ENCODE results near the gene TIE1. TPM values are rescaled to one million over a fixed set of nuclear protein-coding genes. Genes with fewer than 3 reads are reported as not detected.

Gene TIE1
- total RNA-seq, 1 experiment from 2014 or later, result 1.2 TPM

GRCh38 chr1:43359696-43360095 lies 58.9 kb downstream of the TIE1 start:
- peak overlapping the region; percentile 68 to 91 (median 78) for H3K27ac Mint-ChIP-seq

More at GRCh38 chr1:43359696-43360095, 58.9 kb downstream of the TIE1 start:
- H3K27me3 Mint-ChIP-seq (ENCODE audit: low read depth), result no peaks in the 10 kb centered on the region
- no peak for DNase-seq
- peaks cover 29 to 36% of the 10 kb centered on the region in 2 experiments for H3K4me1 Mint-ChIP-seq
- peaks cover 5% of the 10 kb centered on the region for H3K23me2 ChIP-seq (ENCODE audit: insufficient read length, low read depth, low read length, poor library complexity, severe bottlenecking)
- no peak overlapping the region for H2BK12ac ChIP-seq (ENCODE audit: insufficient read length, low read depth, low read length)
- no peak overlapping the region for H2AK5ac ChIP-seq (ENCODE audit: insufficient read length, low read length)
- H3K23ac ChIP-seq (ENCODE audit: insufficient read length, low read depth, low read length), result no peak overlapping the region
- no peak overlapping the region for H2BK120ac ChIP-seq (ENCODE audit: low read depth, low read length, poor library complexity, severe bottlenecking)
- no peak overlapping the region for H2BK5ac ChIP-seq (ENCODE audit: insufficient read length, low read length)
- H3K79me1 ChIP-seq (ENCODE audit: insufficient read depth, low read depth, low read length, poor library complexity, severe bottlenecking), result peaks cover 14% of the 10 kb centered on the region
- no peaks in the 10 kb centered on the region for H3K27me3 ChIP-seq (ENCODE audit: insufficient read depth, low read length)
- peak overlapping the region; percentile 82 for H3K9ac ChIP-seq (ENCODE audit: extremely low read depth, insufficient read length, low read length)
- peaks cover 15% of the 10 kb centered on the region; the same call in 1 of the 2 replicates for H3K79me2 ChIP-seq (ENCODE audit: insufficient read depth, low read length)
- H3K14ac ChIP-seq (ENCODE audit: insufficient read depth, low read length), result no peak overlapping the region
- no peaks in the 10 kb centered on the region; a peak in 2 of 5 replicates for H3K9me3 Mint-ChIP-seq
- no peaks in the 10 kb centered on the region for H4K20me1 ChIP-seq (ENCODE audit: control insufficient read depth, insufficient read depth, insufficient read length)
- no peak overlapping the region for H3K27ac ChIP-seq (ENCODE audit: insufficient read length, low read depth, low read length)
- no peak overlapping the region for H2BK15ac ChIP-seq (ENCODE audit: low read depth, low read length)
- peak overlapping the region; percentile 91 to 92 for H3K4me3 Mint-ChIP-seq
- no peak overlapping the region for H4K5ac ChIP-seq (ENCODE audit: insufficient read length, low read depth, low read length)
- TF ChIP-seq CTCF (conservative IDR thresholded peaks at IDR 0.05), result no peak
- no peak overlapping the region for H4K8ac ChIP-seq (replicated peaks; ENCODE audit: insufficient read length, low read depth, low read length)
- H2BK20ac ChIP-seq (ENCODE audit: low read depth, low read length, poor library complexity, severe bottlenecking), result no peak overlapping the region
- H3K18ac ChIP-seq (ENCODE audit: insufficient read length, low read depth, low read length), result no peak overlapping the region
- H3K4me2 ChIP-seq (ENCODE audit: insufficient read depth, insufficient read length, low read length), result peak overlapping the region; percentile 95
- H3K4ac ChIP-seq (ENCODE audit: low read depth, low read length), result no peak overlapping the region
- no peak overlapping the region for H4K91ac ChIP-seq (ENCODE audit: insufficient read length, low read depth, low read length)
- no peak overlapping the region for H2AFZ ChIP-seq (ENCODE audit: low read length)
- H3T11ph ChIP-seq (ENCODE audit: low read length), result no peak overlapping the region
- peaks cover 6% of the 10 kb centered on the region; the same call in 1 of the 2 replicates for H3K4me1 ChIP-seq (ENCODE audit: insufficient read depth, low read length)
- no peaks in the 10 kb centered on the region for H3K9me3 ChIP-seq (ENCODE audit: control insufficient read depth, low read depth, low read length)
- no peak overlapping the region for H3K56ac ChIP-seq (ENCODE audit: insufficient read length, low read depth, low read length)
- no CpG with 5 or more reads among the region's 11 CpGs for WGBS (ENCODE audit: extremely low coverage, insufficient read length, low lambda C conversion rate)
- peaks cover 45 to 60% (median 52%) of the 10 kb centered on the region in 3 experiments for H3K36me3 Mint-ChIP-seq (ENCODE audit: insufficient read depth in 1 of 3, low read depth in 3 of 3)
